GM19467 (cell line): ENCODE measurements around the gene DNPH1.

ENCODE experiments used
- ATAC-seq: cut with Tn5 transposase; IDR thresholded peaks from one replicate; pipeline ENCODE4 v1.9.1; 2021; ENCODE audit warnings: mild to moderate bottlenecking, moderate library complexity; ENCODE audit not compliant: unreplicated experiment

The DNPH1 gene

DNA sequence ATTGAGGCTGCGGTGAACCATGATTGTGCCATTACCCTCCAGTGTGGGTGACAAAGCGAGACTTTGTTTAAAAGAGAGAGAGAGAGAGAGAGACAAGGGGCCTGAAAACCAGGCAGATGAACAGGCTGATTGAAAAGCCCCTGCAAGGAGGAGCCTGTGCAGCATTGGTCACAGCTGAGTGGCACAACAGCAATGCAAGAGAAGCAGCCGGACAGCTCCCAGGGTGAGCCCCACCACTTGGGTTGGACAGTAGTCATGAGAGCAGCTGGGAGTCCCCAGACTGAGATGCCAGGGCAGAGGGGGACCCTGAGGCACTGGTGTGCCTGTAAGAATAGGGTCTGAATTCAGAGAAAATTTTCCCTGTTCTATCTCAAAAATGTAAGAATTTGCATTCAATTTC, 10.2 kb downstream of the DNPH1 start:
- ATAC-seq, result no peak

DNA sequence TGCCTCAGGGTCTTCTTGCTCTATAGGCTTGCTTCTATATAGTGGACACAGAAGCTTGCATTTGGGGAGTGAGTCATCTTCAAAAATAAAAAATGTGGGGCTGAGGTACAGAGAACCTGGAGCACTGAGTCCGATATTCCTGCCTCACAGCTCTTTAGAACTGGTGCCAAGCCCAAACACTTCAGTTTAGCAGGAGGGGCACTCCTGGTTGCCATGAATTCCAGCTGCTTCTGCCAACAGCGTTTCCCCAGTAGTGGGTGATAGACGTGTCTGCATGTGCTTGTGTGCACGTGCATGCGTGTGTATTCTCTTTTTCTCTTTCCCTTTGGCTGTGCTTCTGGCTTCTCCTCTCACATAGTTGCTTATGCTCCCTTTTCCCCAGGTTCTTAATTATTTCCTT, 11.9 kb downstream of the DNPH1 start:
- ATAC-seq, result no peak

DNA sequence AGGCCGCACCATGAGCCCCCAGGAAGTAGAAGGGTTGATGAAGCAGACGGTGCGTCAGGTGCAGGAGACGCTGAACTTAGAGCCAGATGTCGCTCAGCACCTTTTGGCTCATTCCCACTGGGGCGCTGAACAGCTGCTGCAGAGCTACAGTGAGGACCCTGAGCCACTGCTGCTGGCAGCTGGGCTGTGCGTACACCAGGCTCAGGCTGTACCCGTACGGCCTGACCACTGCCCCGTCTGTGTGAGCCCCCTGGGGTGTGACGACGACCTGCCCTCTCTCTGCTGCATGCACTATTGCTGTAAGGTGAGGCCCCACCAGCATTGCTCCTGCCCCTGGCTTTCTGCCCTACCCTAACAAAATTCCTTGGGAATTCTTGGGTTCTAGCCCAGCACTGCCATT, 13.1 kb downstream of the DNPH1 start:
- ATAC-seq, result no peak

DNA sequence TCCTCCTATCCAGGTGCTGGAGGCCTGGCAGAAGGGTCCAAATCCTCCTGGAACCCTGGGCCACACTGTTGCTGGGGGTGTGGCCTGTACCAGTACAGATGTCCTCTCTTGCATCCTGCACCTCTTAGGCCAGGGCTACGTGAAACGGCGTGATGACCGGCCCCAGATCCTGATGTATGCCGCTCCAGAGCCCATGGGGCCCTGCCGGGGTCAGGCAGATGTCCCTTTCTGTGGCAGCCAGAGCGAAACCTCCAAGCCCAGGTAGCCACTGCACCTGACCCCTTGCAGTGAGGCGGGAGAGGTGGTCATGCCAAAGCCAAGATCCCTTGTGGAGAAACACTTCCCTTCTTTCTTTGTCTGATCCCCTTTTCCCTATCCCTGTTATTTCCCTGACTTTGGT, 14.2 kb downstream of the DNPH1 start:
- no peak for ATAC-seq

DNA sequence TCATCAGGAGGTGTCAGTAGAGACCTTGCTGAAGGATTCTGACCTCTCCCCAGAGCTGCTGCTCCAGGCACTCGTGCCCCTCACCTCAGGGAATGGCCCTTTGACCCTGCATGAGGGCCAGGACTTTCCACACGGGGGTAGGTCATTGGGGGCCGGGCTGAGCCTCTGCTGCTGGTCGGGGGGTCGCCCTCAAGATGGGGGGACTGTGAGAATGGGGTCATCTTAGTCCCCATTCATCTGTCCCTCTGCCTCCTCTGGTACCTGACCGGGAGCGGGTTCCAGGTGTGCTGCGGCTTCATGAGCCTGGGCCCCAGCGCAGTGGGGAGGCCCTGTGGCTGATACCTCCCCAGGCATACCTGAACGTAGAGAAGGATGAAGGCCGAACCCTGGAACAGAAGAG, 15.8 kb downstream of the DNPH1 start:
- ATAC-seq, result no peak

DNA sequence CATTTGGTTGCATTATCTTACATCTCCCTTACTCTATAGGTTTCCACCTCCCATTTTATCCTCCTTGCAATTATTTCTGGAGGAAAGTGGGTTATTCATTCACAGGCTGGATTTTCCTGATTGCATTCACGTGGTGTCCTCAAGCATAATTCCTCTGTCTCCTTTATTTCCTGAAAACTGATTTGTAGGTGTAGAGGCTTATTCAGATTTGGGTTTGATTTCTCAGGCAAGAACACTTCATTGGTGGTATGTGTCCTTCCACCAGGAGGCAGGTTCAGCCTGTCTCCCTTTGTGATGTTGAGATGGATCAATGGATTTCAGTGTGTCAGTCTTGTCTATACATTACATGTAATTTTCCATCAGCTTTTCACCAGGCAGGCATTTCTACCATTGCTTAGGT, 17.3 kb downstream of the DNPH1 start:
- no peak for ATAC-seq

DNA sequence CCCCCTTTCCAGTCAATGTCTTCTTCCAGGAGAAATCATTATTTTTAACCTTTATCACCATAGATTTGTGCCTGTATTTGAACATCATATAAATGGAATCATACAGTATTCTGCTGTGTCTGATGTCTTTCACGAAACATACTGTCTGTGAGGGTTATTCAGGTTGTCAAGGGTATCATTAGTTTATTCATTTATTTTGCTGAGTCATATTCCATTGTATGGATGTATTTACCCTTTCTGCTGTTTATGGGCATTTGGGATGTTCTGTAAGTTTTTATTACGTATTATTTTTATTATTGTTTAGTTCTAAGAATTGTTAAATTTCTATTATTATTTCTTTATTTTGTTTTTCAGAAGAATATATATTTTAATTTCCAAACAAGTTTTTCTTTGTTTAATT, 22.0 kb downstream of the DNPH1 start:
- ATAC-seq, result no peak

DNA sequence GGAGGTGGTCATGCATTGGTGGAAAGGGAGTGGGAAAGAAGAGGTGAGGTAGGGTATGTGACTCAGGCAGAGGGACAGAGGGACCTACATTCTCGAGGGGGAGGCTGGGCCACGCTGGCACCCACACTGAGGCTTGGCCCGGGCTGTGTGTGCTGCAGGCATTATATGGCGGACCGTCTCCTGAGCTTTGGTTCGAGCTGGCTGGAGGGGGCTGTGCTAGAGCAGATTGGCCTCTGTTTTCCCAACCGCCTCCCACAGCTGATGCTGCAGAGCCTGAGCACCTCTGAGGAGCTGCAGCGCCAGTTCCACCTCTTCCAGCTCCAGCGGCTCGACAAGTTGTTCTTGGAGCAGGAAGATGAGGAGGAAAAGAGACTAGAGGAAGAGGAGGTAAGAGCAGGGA, 23.4 kb downstream of the DNPH1 start:
- ATAC-seq, result no peak

DNA sequence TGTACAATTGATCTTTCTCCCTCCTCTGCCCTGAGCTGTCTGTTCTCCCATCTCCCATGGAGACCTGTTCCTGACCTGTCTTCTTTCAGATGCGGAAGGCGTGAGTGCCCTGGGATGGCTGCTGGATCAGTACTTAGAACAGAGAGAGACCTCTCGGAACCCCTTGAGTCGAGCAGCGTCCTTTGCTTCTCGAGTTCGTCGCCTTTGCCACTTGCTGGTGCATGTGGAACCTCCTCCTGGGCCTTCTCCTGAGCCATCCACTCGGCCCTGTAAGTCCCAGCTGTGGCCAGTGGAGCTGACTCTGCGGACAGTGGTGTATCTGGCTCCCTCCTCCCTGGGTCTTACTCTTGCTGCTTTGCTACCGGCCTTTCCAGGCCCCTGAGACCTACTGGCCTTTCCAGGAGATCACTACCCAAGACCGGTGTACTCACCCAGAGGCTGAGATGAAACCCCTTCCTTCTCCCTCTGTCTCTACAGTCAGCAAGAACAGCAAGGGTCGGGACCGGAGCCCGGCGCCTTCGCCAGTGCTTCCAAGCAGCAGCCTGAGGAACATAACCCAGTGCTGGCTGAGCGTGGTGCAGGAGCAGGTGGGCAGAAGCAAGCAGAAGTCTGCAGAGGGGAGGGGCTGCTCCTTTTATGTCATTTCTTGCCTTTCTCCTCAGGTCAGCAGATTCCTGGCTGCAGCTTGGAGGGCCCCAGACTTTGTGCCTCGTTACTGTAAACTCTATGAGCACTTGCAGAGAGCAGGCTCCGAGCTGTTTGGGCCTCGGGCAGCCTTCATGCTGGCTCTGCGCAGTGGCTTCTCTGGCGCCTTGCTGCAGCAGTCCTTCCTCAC, 24.8 kb downstream of the DNPH1 start:
- no peak for ATAC-seq

DNA sequence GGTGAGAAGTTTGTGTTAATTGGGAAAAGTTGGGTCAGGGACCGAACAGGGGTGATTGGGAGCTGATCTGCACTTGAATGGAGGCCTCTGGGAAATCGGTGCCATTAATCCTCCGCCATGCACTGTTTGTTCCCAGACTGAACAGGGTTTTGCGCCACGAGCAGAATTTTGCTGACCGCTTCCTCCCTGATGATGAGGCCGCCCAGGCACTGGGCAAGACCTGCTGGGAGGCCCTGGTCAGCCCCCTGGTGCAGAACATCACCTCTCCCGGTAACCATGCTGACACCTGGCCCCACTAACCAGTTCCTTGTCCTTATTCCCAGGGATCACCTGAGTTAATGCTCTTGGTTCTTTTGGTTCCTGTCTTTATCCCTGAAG, 25.6 kb downstream of the DNPH1 start:
- ATAC-seq, result no peak

DNA sequence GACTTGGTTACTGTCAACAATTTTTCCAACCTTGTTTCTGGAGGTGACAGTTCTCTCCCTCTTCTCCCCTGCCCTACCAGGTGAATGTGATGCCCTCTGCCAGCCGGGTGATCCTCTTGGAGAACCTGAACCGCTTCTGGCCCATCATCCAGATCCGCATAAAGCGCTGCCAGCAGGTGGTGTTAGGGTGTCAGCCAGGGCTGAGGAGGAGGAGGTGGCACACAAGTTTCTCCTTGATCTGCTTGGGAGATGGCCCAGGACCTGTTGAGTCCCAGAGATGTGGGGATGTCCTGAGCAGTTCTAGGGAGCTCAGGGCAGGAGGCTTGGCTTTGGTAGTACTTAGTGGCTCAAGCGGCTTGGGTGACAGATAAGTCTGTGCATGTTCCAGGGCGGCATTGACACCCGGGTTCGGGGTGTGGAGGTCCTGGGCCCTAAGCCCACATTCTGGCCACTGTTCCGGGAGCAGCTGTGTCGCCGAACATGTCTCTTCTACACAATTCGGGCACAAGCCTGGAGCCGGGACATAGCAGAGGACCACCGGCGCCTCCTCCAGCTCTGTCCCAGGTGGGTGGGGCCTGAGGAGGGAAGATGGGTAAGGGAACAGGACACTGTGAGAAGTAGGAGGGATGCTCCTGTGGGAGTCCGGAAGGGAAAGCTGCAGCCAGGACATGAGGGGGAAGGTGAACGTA, 26.1 kb downstream of the DNPH1 start:
- no peak for ATAC-seq

DNA sequence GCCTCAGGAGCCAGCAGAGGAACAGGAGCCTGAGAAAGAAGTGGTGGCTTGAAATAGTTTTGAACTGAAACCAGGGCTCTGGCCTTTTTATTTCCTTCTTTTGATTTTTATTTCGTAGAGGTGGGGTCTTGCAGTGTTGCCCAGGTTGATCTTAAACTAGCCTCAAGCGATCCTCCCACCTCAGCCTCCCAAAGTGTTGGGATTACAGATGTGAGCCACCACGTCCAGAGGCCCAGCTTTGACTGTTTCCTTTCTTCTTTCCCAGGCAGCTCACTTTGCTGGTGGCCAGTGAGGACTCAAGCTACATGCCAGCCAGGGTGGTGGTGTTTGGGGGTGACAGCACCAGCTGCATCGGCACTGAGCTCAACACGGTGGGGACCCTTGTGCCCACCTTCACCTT, 26.8 kb downstream of the DNPH1 start:
- no peak for ATAC-seq

DNA sequence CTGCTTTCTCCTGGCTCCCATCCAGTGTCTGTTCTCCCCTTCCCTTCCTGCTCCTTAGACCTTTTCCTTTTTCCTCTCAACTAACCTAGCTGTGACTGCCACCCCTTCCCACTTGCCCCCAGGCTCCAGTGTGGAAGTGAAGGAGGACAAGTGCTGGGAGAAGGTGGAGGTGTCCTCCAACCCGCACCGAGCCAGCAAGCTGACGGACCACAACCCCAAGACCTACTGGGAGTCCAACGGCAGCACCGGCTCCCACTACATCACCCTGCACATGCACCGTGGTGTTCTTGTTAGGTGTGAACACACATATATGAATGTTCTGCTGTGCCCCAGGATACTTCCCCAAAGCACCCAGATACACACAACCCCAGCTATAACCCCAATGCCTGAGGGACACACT, 28.7 kb downstream of the DNPH1 start:
- ATAC-seq, result no peak

DNA sequence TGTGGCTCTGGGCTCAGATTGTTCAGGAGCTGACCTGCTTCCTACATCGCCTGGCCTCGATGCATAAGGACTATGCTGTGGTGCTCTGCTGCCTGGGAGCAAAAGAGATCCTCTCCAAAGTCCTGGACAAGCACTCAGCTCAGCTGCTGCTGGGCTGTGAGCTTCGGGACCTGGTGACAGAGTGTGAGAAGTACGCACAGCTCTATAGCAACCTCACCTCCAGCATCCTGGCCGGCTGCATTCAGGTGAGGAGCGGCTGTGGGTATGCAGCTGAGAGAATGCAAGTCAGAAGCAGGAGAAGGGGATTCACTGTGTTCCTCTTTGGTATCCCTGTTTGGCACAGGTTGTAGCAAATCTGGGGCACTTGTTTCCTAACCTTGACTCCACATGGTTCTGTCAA, 29.4 kb downstream of the DNPH1 start:
- no peak for ATAC-seq

DNA sequence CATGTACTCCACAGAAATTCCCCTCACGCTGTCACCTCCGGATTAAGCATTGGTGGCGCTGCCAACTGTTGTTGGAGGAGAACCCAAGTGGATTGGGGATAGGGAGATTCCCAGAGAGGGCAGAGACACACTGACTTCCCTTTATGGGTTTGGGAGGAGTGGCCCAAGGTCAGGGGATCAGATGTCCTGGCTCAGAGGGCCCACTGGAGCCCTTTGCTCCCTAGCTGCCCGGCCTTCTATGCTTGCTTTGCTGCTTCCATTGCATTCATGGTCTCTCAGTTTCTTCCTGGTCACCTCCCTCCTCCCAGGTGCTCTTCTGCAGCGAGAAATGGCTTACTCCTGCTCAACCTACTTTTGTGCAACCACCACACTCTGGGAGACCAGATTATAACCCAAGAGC, 32.9 kb downstream of the DNPH1 start:
- no peak for ATAC-seq

DNA sequence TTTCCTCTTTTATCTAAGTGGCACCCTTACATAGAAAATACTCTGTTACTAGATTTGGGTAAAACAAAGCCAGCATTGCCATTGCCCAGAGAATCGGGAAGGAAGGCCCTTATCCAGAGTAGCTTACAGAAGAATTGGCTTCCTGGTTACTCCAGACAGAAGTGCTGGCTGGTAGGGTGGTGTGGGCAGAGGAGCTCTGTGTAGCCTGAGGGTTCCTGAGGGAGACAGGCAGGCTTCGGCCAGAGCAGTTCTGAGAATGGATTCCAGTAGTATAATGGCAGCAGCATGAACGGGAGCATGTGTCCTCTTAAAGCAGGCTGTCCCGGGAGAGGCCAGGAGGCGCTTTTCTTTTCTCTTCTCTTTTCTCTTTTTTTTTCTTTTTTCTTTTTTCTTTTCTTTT, 35.4 kb downstream of the DNPH1 start:
- no peak for ATAC-seq

DNA sequence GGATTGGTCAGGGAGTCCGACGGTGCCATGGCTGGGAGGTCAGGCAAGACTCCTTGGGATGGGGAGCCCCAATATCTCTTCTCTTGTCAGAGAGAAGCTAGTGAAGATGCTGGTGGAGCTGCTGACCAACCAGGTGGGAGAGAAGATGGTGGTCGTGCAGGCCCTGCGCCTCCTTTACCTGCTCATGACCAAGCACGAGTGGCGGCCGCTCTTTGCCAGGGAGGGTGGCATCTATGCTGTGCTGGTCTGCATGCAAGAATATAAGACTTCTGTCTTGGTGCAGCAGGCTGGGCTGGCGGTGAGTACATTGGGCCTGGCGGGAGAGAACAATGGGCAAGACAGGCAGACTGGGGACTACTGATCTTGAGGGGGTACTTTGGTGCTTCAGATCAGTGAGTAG, 36.4 kb downstream of the DNPH1 start:
- ATAC-seq, result no peak

DNA sequence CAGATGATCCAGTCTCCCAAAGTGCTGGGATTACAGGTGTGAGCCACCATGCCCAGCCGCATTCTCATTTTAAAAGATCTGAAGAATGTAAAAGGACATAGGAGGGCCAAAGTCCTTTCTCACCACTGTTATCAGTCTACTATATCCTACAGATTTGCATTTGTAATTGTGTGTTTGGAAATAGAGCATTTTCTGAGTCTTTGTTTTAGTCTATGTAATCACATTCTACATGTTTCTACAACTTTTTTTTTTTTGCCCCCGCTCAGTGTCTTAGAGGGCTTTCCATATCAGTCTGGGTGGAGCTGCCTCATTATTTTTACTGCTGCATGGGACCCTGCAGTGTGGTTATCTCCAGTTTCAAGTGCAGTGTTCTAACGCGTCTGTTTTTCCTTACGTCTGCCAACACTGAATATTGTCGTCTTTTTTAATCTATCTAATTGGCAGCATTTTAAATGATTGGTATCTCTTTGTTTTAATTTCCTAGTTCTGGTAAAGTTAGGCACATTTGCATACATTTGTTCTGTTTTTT, 39.4 kb downstream of the DNPH1 start:
- no peak for ATAC-seq

DNA sequence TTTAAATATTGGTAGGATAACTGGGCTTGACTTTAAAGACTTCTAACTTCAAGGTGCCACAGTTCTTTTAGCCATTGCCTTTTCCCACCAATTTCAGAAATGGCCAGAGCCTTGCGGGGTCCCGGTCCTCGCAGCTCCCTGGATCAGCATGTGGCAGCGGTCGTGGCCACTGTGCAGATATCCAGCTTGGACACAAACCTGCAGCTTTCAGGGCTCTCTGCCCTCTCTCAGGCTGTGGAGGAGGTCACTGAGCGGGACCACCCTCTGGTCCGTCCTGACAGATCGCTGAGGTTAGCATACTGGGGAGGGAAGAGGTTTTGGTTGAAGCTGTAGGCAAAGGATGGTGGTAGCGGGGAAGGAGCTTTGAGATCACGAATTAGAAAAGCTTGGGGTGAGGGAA, 40.9 kb downstream of the DNPH1 start:
- no peak for ATAC-seq

DNA sequence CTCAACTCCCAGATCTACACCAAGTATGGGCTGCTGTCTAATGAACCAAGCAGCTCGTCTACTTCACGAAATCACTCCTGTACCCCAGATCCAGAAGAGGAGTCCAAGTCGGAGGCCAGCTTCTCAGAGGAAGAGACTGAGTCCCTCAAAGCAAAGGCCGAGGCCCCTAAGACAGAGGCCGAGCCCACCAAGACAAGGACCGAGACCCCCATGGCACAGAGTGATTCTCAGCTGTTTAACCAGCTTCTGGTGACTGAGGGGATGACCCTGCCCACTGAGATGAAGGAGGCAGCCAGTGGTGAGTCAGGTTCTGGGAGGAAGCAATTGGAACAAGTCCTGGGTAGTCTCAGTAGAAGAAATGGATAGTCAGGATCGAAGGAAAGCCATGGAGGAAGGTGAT, 41.5 kb downstream of the DNPH1 start:
- ATAC-seq, result no peak

DNA sequence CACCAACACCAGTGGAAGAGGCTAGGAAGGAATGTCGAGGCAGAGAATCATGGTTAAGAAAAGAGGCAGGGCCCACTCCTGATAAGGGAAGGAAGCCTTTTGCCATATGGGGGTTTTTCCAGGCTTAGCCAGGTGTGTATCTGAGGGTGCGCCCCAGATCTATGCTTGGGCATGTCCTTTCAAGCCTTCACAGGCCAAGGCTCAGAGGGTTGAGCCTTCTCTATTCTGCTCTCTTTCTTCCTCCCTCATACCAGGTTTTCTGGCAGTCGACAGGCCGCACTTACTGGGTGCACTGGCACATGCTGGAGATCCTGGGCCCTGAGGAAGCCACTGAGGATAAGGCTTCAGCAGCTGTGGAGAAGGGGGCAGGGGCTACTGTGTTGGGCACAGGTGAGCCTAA, 42.6 kb downstream of the DNPH1 start:
- no peak for ATAC-seq

DNA sequence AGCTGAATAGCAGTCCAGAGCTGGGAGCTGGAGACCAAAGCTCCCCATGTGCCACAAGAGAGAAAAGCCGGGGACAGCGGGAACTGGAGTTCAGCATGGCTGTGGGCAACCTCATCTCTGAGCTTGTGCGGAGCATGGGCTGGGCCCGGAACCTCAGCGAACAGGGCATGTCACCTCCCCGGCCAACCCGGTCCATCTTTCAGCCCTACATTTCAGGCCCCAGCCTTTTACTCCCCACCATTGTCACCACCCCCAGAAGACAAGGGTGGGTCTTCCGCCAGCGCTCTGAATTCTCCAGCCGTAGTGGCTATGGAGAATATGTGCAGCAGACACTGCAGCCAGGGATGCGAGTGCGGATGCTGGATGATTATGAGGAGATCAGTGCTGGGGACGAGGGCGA, 43.3 kb downstream of the DNPH1 start:
- no peak for ATAC-seq
